HG03342 (cell line): ENCODE results near the gene VIL1.

ENCODE experiments used
- ATAC-seq: cut with Tn5 transposase; IDR thresholded peaks from one replicate; pipeline ENCODE4 v1.9.1; 2021; ENCODE audit warnings: mild to moderate bottlenecking, moderate library complexity; ENCODE audit not compliant: unreplicated experiment

Gene VIL1

GRCh38 chr2:218435003-218435982 lies 16.4 kb downstream of the VIL1 start:
- ATAC-seq = no peak

- ATAC-seq = no peak
Observed at GRCh38 chr2:218436992-218437391, 18.1 kb downstream of the VIL1 start.

- no peak for ATAC-seq
Observed at GRCh38 chr2:218437969-218438368, 19.0 kb downstream of the VIL1 start.

GRCh38 chr2:218438596-218438995 lies 19.7 kb downstream of the VIL1 start:
- ATAC-seq = no peak

- ATAC-seq = no peak
Observed at GRCh38 chr2:218444692-218445357, 25.9 kb downstream of the VIL1 start.

GRCh38 chr2:218445602-218446001 lies 26.7 kb downstream of the VIL1 start:
- no peak for ATAC-seq

GRCh38 chr2:218446547-218446946 lies 27.6 kb downstream of the VIL1 start:
- ATAC-seq = no peak

- no peak for ATAC-seq
Observed at GRCh38 chr2:218447072-218447471, 28.1 kb downstream of the VIL1 start.

- no peak for ATAC-seq
Observed at GRCh38 chr2:218448934-218449333, 30.0 kb downstream of the VIL1 start.

- ATAC-seq = no peak
Observed at GRCh38 chr2:218452079-218452478, 33.2 kb downstream of the VIL1 start.

GRCh38 chr2:218456849-218457248 lies 37.9 kb downstream of the VIL1 start:
- ATAC-seq = no peak

- no peak for ATAC-seq
Observed at GRCh38 chr2:218458598-218458997, 39.7 kb downstream of the VIL1 start.

- ATAC-seq = no peak
Observed at GRCh38 chr2:218465987-218466633, 47.2 kb downstream of the VIL1 start.

GRCh38 chr2:218470448-218470847 lies 51.5 kb downstream of the VIL1 start:
- ATAC-seq = no peak

- no peak for ATAC-seq
Observed at GRCh38 chr2:218471036-218471435, 52.1 kb downstream of the VIL1 start.

GRCh38 chr2:218471982-218472381 lies 53.1 kb downstream of the VIL1 start:
- ATAC-seq = no peak

GRCh38 chr2:218472988-218473387 lies 54.1 kb downstream of the VIL1 start:
- no peak for ATAC-seq

- no peak for ATAC-seq
Observed at GRCh38 chr2:218474527-218474926, 55.6 kb downstream of the VIL1 start.

- ATAC-seq = no peak
Observed at GRCh38 chr2:218476676-218477075, 57.8 kb downstream of the VIL1 start.

GRCh38 chr2:218477247-218477646 lies 58.3 kb downstream of the VIL1 start:
- no peak for ATAC-seq

- ATAC-seq = no peak
Observed at GRCh38 chr2:218478544-218478943, 59.6 kb downstream of the VIL1 start.

- ATAC-seq = no peak
Observed at GRCh38 chr2:218479595-218479994, 60.7 kb downstream of the VIL1 start.
